Panc1 (cell line): ENCODE data around the gene GTF2E1. TPM values are rescaled to one million over a fixed set of nuclear protein-coding genes. Genes with fewer than 3 reads are reported as not detected.

ENCODE experiments used
- ATAC-seq: fragments of 200-7000 bp; cut with Tn5 transposase; 2 replicates; pipeline ENCODE4 v1.9.1; 2020; ENCODE audit warnings: mild to moderate bottlenecking, moderate library complexity
- BruUV-seq: library from RNA; stranded (reverse); fragments of 400-500 nt; replicated peaks from 2 replicates; lab custom pipeline; 2021; lab: Mats Ljungman, UMichigan
- CTCF ChIA-PET: fragments of 300-600 bp; sonication (Branson Sonifier 250); formaldehyde crosslinking; loops from one replicate; lab custom pipeline; 2022; ENCODE audit warnings: antibody characterized with exemption; lab: Charles Lee
- POLR2A ChIA-PET: fragments of 300-600 bp; sonication (Branson Sonifier 250); formaldehyde crosslinking; loops from one replicate; lab custom pipeline; 2022; ENCODE audit warnings: antibody characterized with exemption; lab: Charles Lee
- DNase-seq: peaks from one replicate; pipeline ENCODE4 v3.0.0-alpha.2; 2010; ENCODE audit warnings: low read depth, low spot score
- H3K27ac ChIP-seq: 2 replicates; pipeline ENCODE4 v1.5.1; 2011; ENCODE audit warnings: mild to moderate bottlenecking, low read length, inconsistent platforms
- H3K27me3 ChIP-seq: fragments of 200-500 bp; sonication (Bioruptor generic); 2 replicates; pipeline ENCODE4 v1.6.0; 2014; ENCODE audit warnings: low read length, inconsistent platforms; ENCODE audit not compliant: control insufficient read depth, insufficient read depth
- H3K36me3 ChIP-seq: fragments of 200-500 bp; sonication (Bioruptor generic); 2 replicates; pipeline ENCODE4 v1.5.1; 2014; ENCODE audit warnings: inconsistent platforms, mild to moderate bottlenecking, low read length, moderate library complexity; ENCODE audit not compliant: control insufficient read depth, insufficient read depth
- H3K4me1 ChIP-seq: 2 replicates; pipeline ENCODE4 v1.5.1; 2011; ENCODE audit warnings: inconsistent platforms, mild to moderate bottlenecking, low read length, moderate library complexity; ENCODE audit not compliant: control insufficient read depth, insufficient read depth
- H3K4me3 ChIP-seq, 2 experiments: 2 replicates each; pipeline ENCODE4 v1.5.1; 2011 to 2012; ENCODE audit warnings: low read depth in 2 of 2, low read length in 2 of 2, mild to moderate bottlenecking in 2 of 2, inconsistent platforms in 1 of 2, moderate library complexity in 1 of 2
- H3K9me3 ChIP-seq: fragments of 200-500 bp; sonication (Bioruptor generic); 2 replicates; pipeline ENCODE4 v1.5.1; 2014; ENCODE audit warnings: low read depth, mild to moderate bottlenecking, inconsistent platforms, low read length, moderate library complexity; ENCODE audit not compliant: control insufficient read depth, insufficient read depth
- POLR2AphosphoS5 ChIP-seq: IDR thresholded peaks from 2 replicates; pipeline ENCODE4 v1.6.1; 2012; ENCODE audit warnings: mild to moderate bottlenecking, low read depth, low read length, moderate library complexity
- REST ChIP-seq, 2 experiments: IDR thresholded peaks; 2 replicates each; pipeline ENCODE4 v1.6.1; 2011 to 2012; ENCODE audit warnings: low read depth in 2 of 2, control low read depth in 1 of 2, low read length in 1 of 2, mild to moderate bottlenecking in 1 of 2, moderate library complexity in 1 of 2; ENCODE audit not compliant: insufficient read depth in 1 of 2
- SIN3A ChIP-seq: IDR thresholded peaks from 2 replicates; pipeline ENCODE4 v1.6.1; 2012; ENCODE audit warnings: low read depth, mild to moderate bottlenecking, low read length, moderate library complexity, borderline replicate concordance; ENCODE audit not compliant: insufficient read depth
- TCF7L2 ChIP-seq: IDR thresholded peaks from 2 replicates; pipeline ENCODE4 v1.6.1; 2011; ENCODE audit warnings: mild to moderate bottlenecking, low read depth, low read length, inconsistent platforms
- in situ Hi-C: cut with HindIII; loops from 2 replicates; pipeline ENCODE4 v1.10.0; 2016; ENCODE audit warnings: low sequenced_read_pairs, low pct_unique_long_range_greater_than_20kb
- intact Hi-C: fragments of 100-400 bp; cut with micrococcal nuclease; formaldehyde crosslinking; loops from one replicate; pipeline ENCODE4 v1.10.0; 2022; ENCODE audit not compliant: unreplicated experiment
- total RNA-seq: library from RNA; stranded (reverse); gene quantifications from one replicate; pipeline ENCODE4 v1.2.1, GENCODE V29; 2021; ENCODE audit not compliant: unreplicated experiment
- TF ChIP-seq, protein P1 (sequence below): fragments of 450-650 bp; IDR thresholded peaks from 2 replicates; pipeline ENCODE4 v1.5.1; 2017; ENCODE audit warnings: mild to moderate bottlenecking

Gene GTF2E1
- total RNA-seq, 1 experiment from 2014 or later, result 32.0 TPM

GRCh38 chr3:120770891-120771290 is 28.3 kb downstream of the GTF2E1 start:
- Histone ChIP-seq H3K27me3 (no peaks in the 10 kb centered on the region), H3K4me3 (no peak overlapping the region), H3K36me3 (no peaks in the 10 kb centered on the region), H3K9me3 (no peaks in the 10 kb centered on the region), H3K27ac (no peak overlapping the region), H3K4me1 (no peaks in the 10 kb centered on the region)
- no TSS peak for BruUV-seq
- POLR2A ChIA-PET, result no interaction called here
- CTCF ChIA-PET, result no interaction called here
- ATAC-seq, result no peak
- in situ Hi-C loops, result no loop called here
- TF ChIP-seq TCF7L2 (no peak), SIN3A (no peak), REST (IDR thresholded peaks at IDR 0.05; ENCODE audit: insufficient read depth in 1 of 2, low read depth in 2 of 2, low read length in 1 of 2) (no peak), POLR2AphosphoS5 (no peak)
- TF ChIP-seq, protein P1, sequence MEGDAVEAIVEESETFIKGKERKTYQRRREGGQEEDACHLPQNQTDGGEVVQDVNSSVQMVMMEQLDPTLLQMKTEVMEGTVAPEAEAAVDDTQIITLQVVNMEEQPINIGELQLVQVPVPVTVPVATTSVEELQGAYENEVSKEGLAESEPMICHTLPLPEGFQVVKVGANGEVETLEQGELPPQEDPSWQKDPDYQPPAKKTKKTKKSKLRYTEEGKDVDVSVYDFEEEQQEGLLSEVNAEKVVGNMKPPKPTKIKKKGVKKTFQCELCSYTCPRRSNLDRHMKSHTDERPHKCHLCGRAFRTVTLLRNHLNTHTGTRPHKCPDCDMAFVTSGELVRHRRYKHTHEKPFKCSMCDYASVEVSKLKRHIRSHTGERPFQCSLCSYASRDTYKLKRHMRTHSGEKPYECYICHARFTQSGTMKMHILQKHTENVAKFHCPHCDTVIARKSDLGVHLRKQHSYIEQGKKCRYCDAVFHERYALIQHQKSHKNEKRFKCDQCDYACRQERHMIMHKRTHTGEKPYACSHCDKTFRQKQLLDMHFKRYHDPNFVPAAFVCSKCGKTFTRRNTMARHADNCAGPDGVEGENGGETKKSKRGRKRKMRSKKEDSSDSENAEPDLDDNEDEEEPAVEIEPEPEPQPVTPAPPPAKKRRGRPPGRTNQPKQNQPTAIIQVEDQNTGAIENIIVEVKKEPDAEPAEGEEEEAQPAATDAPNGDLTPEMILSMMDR, result no peak
- no peak for DNase-seq
- intact Hi-C loops, result no loop called here

DNA sequence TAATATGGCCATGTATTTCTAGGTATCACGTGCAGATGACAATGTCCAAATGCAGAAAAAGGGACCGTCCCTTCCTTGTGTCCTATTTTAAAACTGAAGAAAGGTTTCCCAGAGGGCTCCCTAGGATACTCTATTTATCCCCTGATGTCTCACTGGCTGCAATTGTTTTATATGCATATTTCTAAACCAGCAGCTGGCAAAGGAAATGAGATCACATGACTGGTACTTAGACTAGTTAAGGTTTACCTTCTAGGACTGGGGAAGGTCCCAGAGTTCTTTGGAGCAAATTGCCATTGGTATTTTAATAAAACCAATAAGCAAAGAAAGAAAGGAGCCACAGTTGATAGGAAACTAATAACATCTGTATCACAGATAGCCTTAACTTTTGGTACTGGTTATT is 29.5 kb downstream of the GTF2E1 start:
- CTCF ChIA-PET, result no interaction called here
- no peaks in the 10 kb centered on the region for H3K4me1 ChIP-seq
- no peaks in the 10 kb centered on the region for H3K27me3 ChIP-seq
- in situ Hi-C loops, result no loop called here
- H3K4me3 ChIP-seq, result no peak overlapping the region
- H3K36me3 ChIP-seq, result peaks cover 8% of the 10 kb centered on the region; the same call in 1 of the 2 replicates
- POLR2A ChIA-PET, result no interaction called here
- TF ChIP-seq TCF7L2, result no peak
- no peak for TF ChIP-seq SIN3A
- no peak for TF ChIP-seq POLR2AphosphoS5
- no peak for TF ChIP-seq REST (IDR thresholded peaks at IDR 0.05; ENCODE audit: insufficient read depth in 1 of 2, low read depth in 2 of 2, low read length in 1 of 2)
- TF ChIP-seq, protein P1, result no peak
- ATAC-seq (no peak), DNase-seq (no peak)
- no peaks in the 10 kb centered on the region for H3K9me3 ChIP-seq
- no TSS peak for BruUV-seq
- intact Hi-C loops, result no loop called here
- H3K27ac ChIP-seq, result no peak overlapping the region
